ENCODE data around the gene GLRX. TPM values are rescaled to one million over a fixed set of nuclear protein-coding genes. Genes with fewer than 3 reads are reported as not detected.

Gene GLRX
- total and polyA plus RNA-seq, 2 of the 4 experiments (the other 2 are of a cell fraction), result 142 to 193 TPM

GRCh38 chr5:95804736-95805539 is 17.6 kb downstream of the GLRX start:
- no peak overlapping the region for H4K8ac ChIP-seq (ENCODE audit: low read depth in 2 of 2, low read length in 2 of 2)
- peaks cover 12% of the 10 kb centered on the region; the same call in 1 of the 2 replicates for H3K9me1 ChIP-seq (ENCODE audit: insufficient read depth, low read length)
- H2BK15ac ChIP-seq (ENCODE audit: low read depth, low read length), result no peak overlapping the region
- no peak overlapping the region for H2BK120ac ChIP-seq (ENCODE audit: low read depth, low read length)
- H3K9me3 ChIP-seq (ENCODE audit: control insufficient read depth, insufficient read depth, low read length), result peaks cover 3% of the 10 kb centered on the region; the same call in 1 of the 2 replicates
- in situ Hi-C loops (cut with MboI; ENCODE audit: low sequenced_read_pairs) (no loop called here), intact Hi-C loops (cut with micrococcal nuclease) (no loop called here), dilution Hi-C loops (cut with HindIII; ENCODE audit: low sequenced_read_pairs, unreplicated experiment) (no loop called here)
- H3K79me1 ChIP-seq (ENCODE audit: low read depth in 1 of 2, low read length in 2 of 2), result peaks cover 0 to 11% of the 10 kb centered on the region in 2 experiments; a peak in 1 of 4 replicates
- no peaks in the 10 kb centered on the region; the same call in none of the 2 replicates for H3K36me3 ChIP-seq (ENCODE audit: control insufficient read depth, insufficient read depth, low read length)
- H4K91ac ChIP-seq (ENCODE audit: insufficient read depth, low read depth, low read length), result no peak overlapping the region
- DNase-seq, result no peak
- no peak overlapping the region for H2AFZ ChIP-seq (replicated peaks; ENCODE audit: low read length, poor library complexity)
- H3K23ac ChIP-seq (ENCODE audit: low read depth, low read length), result no peak overlapping the region
- no peak overlapping the region for H4K5ac ChIP-seq (ENCODE audit: low read depth, low read length)
- no peak overlapping the region for H2AK9ac ChIP-seq (replicated peaks; ENCODE audit: low read depth, low read length, poor library complexity)
- ChIA-PET CTCF (no interaction called here), POLR2A (ENCODE audit: unreplicated experiment) (no interaction called here)
- WGBS, 2 experiments (ENCODE audit: extremely low coverage in 2 of 2, insufficient read length in 1 of 2), result 100% methylated on average over 1 of the region's 6 CpGs; no CpG with 5 or more reads in 1 of the 2 experiments
- no peak overlapping the region for H2BK20ac ChIP-seq (ENCODE audit: low read depth, low read length)
- H3K4me1 ChIP-seq (ENCODE audit: control insufficient read depth, insufficient read depth, low read length), result peaks cover 6% of the 10 kb centered on the region
- H3K56ac ChIP-seq (ENCODE audit: extremely low read depth, insufficient read depth, low read length), result no peak overlapping the region
- no peak overlapping the region for H3K4ac ChIP-seq (ENCODE audit: low read depth, low read length)
- no peak overlapping the region for H3K4me3 ChIP-seq (ENCODE audit: insufficient read depth, low read depth, low read length)
- no peaks in the 10 kb centered on the region for H3K27me3 ChIP-seq (ENCODE audit: control insufficient read depth, insufficient read depth, low read length)
- H4K20me1 ChIP-seq (ENCODE audit: insufficient read depth, low read length), result no peaks in the 10 kb centered on the region
- no peak overlapping the region for H3K14ac ChIP-seq (replicated peaks; ENCODE audit: low read depth, low read length)
- H3K9ac ChIP-seq (ENCODE audit: low read depth, low read length), result no peak overlapping the region
- H2BK5ac ChIP-seq (ENCODE audit: low read depth, low read length, poor library complexity, severe bottlenecking), result no peak overlapping the region
- no peak for ATAC-seq (ENCODE audit: low read depth)
- no peak overlapping the region for H3K27ac ChIP-seq (ENCODE audit: insufficient read depth, low read length)
- no TSS peak for BruUV-seq (replicated peaks)
- H3K4me2 ChIP-seq (ENCODE audit: low read depth, low read length), result no peak overlapping the region
- no peak overlapping the region for H3K18ac ChIP-seq (ENCODE audit: low read depth, low read length)
- no peak overlapping the region for H2AK5ac ChIP-seq (ENCODE audit: low read depth, low read length)
- no peak for TF ChIP-seq MAFK (IDR thresholded peaks at IDR 0.05; ENCODE audit: low read depth, low read length)
- TF ChIP-seq CEBPB (IDR thresholded peaks at IDR 0.05; ENCODE audit: low read depth, low read length), result no peak
- TF ChIP-seq RCOR1 (IDR thresholded peaks at IDR 0.05; ENCODE audit: insufficient replicate concordance, low read length), result no peak
- no peak for TF ChIP-seq RAD21 (IDR thresholded peaks at IDR 0.05; ENCODE audit: low read length)
- TF ChIP-seq SMC3 (IDR thresholded peaks at IDR 0.05; ENCODE audit: low read depth, low read length), result no peak
- TF ChIP-seq RFX5 (IDR thresholded peaks at IDR 0.05; ENCODE audit: low read depth, low read length), result no peak
- TF ChIP-seq NFE2L2 (IDR thresholded peaks at IDR 0.05; ENCODE audit: low read depth, low read length), result no peak
- TF ChIP-seq POLR2A (IDR thresholded peaks at IDR 0.05; ENCODE audit: low read depth, low read length), result no peak
- no peak for TF ChIP-seq CHD1 (IDR thresholded peaks at IDR 0.05; ENCODE audit: low read depth, low read length)
- no peak for TF ChIP-seq BHLHE40 (IDR thresholded peaks at IDR 0.05; ENCODE audit: low read depth, low read length)
- TF ChIP-seq MAZ (IDR thresholded peaks at IDR 0.05; ENCODE audit: borderline replicate concordance, low read depth, low read length), result no peak
- no peak for TF ChIP-seq CTCF (conservative IDR thresholded peaks at IDR 0.05; ENCODE audit: low read depth, low read length)
- TF ChIP-seq ELK1 (IDR thresholded peaks at IDR 0.05; ENCODE audit: borderline replicate concordance, low read depth, low read length), result no peak
- TF ChIP-seq FOS (IDR thresholded peaks at IDR 0.05; ENCODE audit: low read depth, low read length), result no peak
- TF ChIP-seq, protein P1, sequence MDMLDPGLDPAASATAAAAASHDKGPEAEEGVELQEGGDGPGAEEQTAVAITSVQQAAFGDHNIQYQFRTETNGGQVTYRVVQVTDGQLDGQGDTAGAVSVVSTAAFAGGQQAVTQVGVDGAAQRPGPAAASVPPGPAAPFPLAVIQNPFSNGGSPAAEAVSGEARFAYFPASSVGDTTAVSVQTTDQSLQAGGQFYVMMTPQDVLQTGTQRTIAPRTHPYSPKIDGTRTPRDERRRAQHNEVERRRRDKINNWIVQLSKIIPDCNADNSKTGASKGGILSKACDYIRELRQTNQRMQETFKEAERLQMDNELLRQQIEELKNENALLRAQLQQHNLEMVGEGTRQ (IDR thresholded peaks at IDR 0.05; ENCODE audit: low read depth, low read length), result no peak
